Measurements from ENCODE around the gene RELN.

The RELN gene

DNA sequence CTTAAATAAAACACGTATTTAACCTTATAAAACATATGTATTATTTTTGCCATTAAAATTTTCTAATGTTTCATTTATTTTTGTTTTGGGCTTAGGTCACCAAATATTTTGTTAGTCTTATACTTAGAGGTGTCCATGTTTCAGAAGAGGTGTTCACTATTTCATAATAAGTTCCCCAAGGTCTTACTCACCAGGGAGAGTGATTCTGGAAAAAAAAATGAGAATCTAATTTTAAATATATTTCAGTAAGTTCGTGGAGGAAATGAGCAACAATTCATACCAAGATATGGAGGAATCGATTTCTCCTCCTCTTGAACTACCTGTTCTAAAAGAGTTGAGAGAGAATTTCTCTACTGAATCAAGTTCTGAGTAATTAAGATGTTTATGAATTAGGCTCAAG, 271.9 kb downstream of the RELN start:
- H3K4me3 ChIP-seq (ENCODE audit: low read length in 2 of 2): no peak overlapping the region
- no peak overlapping the region for H3K9ac ChIP-seq (ENCODE audit: low read depth in 1 of 2, low read length in 2 of 2)
- no peaks in the 10 kb centered on the region for H3K4me1 ChIP-seq (ENCODE audit: control insufficient read depth in 2 of 2, insufficient read depth in 2 of 2, low read length in 2 of 2)
- no peaks in the 10 kb centered on the region for H3K27me3 ChIP-seq (ENCODE audit: control insufficient read depth in 2 of 2, insufficient read depth in 2 of 2, low read length in 2 of 2)
- no peaks in the 10 kb centered on the region for H3K9me3 ChIP-seq (ENCODE audit: control insufficient read depth in 2 of 2, low read length in 2 of 2)
- no peak overlapping the region for H3K27ac ChIP-seq (ENCODE audit: low read depth in 2 of 2, low read length in 2 of 2)
- no peaks in the 10 kb centered on the region for H3K36me3 ChIP-seq (ENCODE audit: control insufficient read depth in 2 of 2, insufficient read depth in 2 of 2, low read length in 2 of 2)

DNA sequence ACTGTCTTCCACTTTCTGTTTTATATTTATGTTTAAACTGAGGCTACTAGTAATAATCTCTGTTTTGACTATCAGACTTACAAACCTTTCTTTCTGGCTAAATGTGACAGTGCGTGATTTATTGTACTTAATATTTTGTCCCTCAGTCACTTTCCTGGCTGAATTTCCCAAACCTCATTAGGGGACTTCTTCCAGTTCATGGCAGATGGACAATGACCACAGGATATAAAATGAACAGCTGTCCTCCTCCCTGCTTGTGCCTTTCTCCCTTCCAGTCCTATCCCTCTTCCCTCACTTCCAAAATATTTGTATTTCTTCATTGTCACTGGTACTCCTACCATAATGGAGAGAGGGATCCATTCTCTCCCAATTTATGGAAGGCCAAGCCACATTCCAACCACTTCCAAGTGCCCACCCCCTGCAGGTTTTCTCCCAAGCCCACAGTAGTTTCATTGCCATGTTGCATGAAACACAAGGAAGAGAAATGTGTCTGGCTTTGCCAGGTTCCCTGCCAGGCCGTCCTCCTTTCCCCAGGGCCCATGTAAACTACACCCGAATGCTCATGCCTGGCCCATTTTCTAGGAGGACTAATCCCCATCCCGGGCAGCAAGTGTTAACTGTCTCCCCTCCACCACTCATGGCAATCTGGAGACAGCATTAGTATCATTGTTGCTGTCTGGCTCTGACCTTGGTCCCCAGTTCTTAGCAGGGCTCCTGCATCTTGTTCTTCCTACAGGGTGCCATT, 273.9 kb downstream of the RELN start:
- no peak overlapping the region for H3K9ac ChIP-seq (ENCODE audit: low read depth in 1 of 2, low read length in 2 of 2)
- H3K4me3 ChIP-seq (ENCODE audit: low read length in 2 of 2): no peak overlapping the region
- H3K4me1 ChIP-seq (ENCODE audit: control insufficient read depth in 2 of 2, insufficient read depth in 2 of 2, low read length in 2 of 2): no peaks in the 10 kb centered on the region
- no peaks in the 10 kb centered on the region for H3K27me3 ChIP-seq (ENCODE audit: control insufficient read depth in 2 of 2, insufficient read depth in 2 of 2, low read length in 2 of 2)
- no peaks in the 10 kb centered on the region for H3K36me3 ChIP-seq (ENCODE audit: control insufficient read depth in 2 of 2, insufficient read depth in 2 of 2, low read length in 2 of 2)
- H3K27ac ChIP-seq (ENCODE audit: low read depth in 2 of 2, low read length in 2 of 2): no peak overlapping the region
- H3K9me3 ChIP-seq (ENCODE audit: control insufficient read depth in 2 of 2, low read length in 2 of 2): no peaks in the 10 kb centered on the region

DNA sequence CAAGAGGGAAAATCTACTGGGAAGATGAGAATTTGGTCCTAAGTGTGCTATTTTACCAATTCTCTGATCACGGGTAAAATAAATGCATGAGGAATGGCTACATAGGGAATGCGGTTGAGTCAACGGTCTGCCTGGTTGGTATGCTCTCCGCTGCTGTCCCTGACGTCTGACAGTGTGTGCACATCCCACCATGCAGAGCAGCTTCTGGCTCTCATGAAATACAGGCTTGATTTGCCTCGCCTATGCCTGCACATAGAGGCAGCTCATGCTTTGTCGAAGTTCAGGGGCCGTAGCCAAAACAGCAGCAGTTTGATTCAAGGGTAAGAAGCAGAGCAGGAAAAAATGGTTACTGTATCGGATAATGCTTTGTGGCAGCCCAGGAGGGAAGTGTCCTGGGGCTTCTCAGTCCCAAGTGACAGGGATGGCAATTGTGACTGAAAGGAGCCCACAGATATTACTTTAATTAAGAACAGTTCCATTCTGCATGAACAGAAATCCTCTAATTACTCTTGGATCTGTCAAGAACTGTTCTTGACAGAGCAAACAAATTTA, 275.0 kb downstream of the RELN start:
- H3K27ac ChIP-seq (ENCODE audit: low read depth in 2 of 2, low read length in 2 of 2): no peak overlapping the region
- H3K9me3 ChIP-seq (ENCODE audit: control insufficient read depth in 2 of 2, low read length in 2 of 2): no peaks in the 10 kb centered on the region

DNA sequence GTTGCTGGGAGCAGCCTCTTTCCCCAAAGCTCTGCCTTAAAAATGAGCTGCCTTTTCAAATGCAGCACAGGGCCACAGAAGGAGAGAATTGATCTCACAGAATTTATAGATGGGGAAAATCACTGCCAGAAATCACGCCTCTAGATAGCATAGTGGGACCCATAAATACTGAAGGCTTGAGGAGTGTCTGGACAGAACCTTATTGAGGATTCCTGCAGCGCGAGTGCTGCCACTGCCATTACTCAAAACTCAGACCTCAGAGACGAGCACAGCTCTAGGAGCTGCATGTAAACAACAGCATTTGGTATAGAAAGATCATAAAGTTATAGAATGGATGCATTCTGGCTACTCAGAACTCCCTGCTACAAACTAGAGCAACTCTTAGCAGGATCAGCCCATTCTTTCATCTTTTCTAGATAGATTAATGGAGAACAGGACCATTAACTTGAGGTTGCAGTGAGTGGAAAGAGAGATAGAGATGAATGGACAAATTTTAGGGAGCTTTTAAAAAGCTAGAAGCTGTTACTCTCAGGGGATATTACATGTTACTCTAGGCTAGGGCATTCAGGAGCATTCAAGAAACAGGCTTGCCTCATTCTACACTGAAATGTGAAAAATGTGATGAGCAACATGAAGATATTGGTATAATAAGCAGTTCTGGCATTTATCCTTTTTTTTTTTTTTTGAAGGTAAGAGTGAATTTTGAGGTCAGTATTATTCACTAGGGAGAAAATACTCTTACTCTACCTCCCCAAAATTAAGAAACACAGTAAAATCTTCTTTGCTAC, 276.3 kb downstream of the RELN start:
- no peaks in the 10 kb centered on the region for H3K4me1 ChIP-seq (ENCODE audit: control insufficient read depth in 2 of 2, insufficient read depth in 2 of 2, low read length in 2 of 2)
- no peaks in the 10 kb centered on the region for H3K27me3 ChIP-seq (ENCODE audit: control insufficient read depth in 2 of 2, insufficient read depth in 2 of 2, low read length in 2 of 2)
- no peak overlapping the region for H3K9ac ChIP-seq (ENCODE audit: low read depth in 1 of 2, low read length in 2 of 2)
- no peak overlapping the region for H3K27ac ChIP-seq (ENCODE audit: low read depth in 2 of 2, low read length in 2 of 2)
- no peaks in the 10 kb centered on the region for H3K36me3 ChIP-seq (ENCODE audit: control insufficient read depth in 2 of 2, insufficient read depth in 2 of 2, low read length in 2 of 2)
- H3K4me3 ChIP-seq (ENCODE audit: low read length in 2 of 2): no peak overlapping the region
- H3K9me3 ChIP-seq (ENCODE audit: control insufficient read depth in 2 of 2, low read length in 2 of 2): no peaks in the 10 kb centered on the region

More for the DNA sequence above, 275.0 kb downstream of the RELN start:
- no peaks in the 10 kb centered on the region for H3K36me3 ChIP-seq (ENCODE audit: control insufficient read depth in 2 of 2, insufficient read depth in 2 of 2, low read length in 2 of 2)
- H3K9ac ChIP-seq (ENCODE audit: low read depth in 1 of 2, low read length in 2 of 2): no peak overlapping the region
- H3K4me3 ChIP-seq (ENCODE audit: low read length in 2 of 2): no peak overlapping the region
- no peaks in the 10 kb centered on the region for H3K27me3 ChIP-seq (ENCODE audit: control insufficient read depth in 2 of 2, insufficient read depth in 2 of 2, low read length in 2 of 2)
- no peaks in the 10 kb centered on the region for H3K4me1 ChIP-seq (ENCODE audit: control insufficient read depth in 2 of 2, insufficient read depth in 2 of 2, low read length in 2 of 2)

DNA sequence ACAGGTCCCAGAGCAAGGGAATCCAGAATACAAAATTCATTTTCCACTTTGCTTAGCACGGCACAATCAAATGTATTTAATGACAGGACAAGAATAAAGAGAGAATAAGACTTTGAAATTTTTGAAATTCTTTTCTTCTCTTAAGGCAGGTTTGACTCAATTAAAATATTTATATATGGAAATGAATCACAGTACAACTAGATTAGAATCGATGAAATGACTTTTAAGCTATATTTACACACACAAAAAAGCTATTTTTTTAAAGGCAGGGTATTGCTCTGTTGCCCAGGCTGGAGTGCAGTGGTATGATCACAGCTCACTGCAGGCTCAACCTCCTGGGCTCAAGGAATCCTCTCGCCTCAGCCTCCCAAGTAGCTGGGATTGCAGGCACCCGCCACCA, 278.0 kb downstream of the RELN start:
- no peak overlapping the region for H3K9ac ChIP-seq (ENCODE audit: low read depth in 1 of 2, low read length in 2 of 2)
- H3K4me1 ChIP-seq (ENCODE audit: control insufficient read depth in 2 of 2, insufficient read depth in 2 of 2, low read length in 2 of 2): no peaks in the 10 kb centered on the region
- no peak overlapping the region for H3K27ac ChIP-seq (ENCODE audit: low read depth in 2 of 2, low read length in 2 of 2)
- no peaks in the 10 kb centered on the region for H3K36me3 ChIP-seq (ENCODE audit: control insufficient read depth in 2 of 2, insufficient read depth in 2 of 2, low read length in 2 of 2)
- H3K4me3 ChIP-seq (ENCODE audit: low read length in 2 of 2): no peak overlapping the region
- no peaks in the 10 kb centered on the region for H3K27me3 ChIP-seq (ENCODE audit: control insufficient read depth in 2 of 2, insufficient read depth in 2 of 2, low read length in 2 of 2)
- H3K9me3 ChIP-seq (ENCODE audit: control insufficient read depth in 2 of 2, low read length in 2 of 2): no peaks in the 10 kb centered on the region

DNA sequence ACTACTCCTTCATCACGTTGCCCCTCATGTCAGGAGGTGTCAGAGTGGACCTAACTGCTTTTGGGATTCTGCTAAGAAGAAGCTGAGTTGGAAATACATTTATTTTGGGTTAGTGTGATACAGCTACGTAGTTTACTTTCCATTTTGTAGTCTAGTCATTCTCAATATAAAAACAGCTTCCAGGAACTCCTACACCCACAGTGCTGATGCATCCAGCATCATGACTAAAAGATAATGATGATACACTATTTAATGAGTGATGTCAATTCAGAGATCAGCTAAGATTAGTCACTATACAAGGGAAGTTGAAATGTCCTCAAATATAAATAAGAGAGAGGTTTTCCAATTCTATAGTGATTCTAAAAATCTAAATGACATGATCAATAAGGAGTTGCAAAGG, 279.2 kb downstream of the RELN start:
- no peak overlapping the region for H3K9ac ChIP-seq (ENCODE audit: low read depth in 1 of 2, low read length in 2 of 2)
- no peak overlapping the region for H3K27ac ChIP-seq (ENCODE audit: low read depth in 2 of 2, low read length in 2 of 2)
- no peaks in the 10 kb centered on the region for H3K36me3 ChIP-seq (ENCODE audit: control insufficient read depth in 2 of 2, insufficient read depth in 2 of 2, low read length in 2 of 2)
- no peaks in the 10 kb centered on the region for H3K4me1 ChIP-seq (ENCODE audit: control insufficient read depth in 2 of 2, insufficient read depth in 2 of 2, low read length in 2 of 2)
- H3K4me3 ChIP-seq (ENCODE audit: low read length in 2 of 2): no peak overlapping the region
- H3K9me3 ChIP-seq (ENCODE audit: control insufficient read depth in 2 of 2, low read length in 2 of 2): no peaks in the 10 kb centered on the region
- no peaks in the 10 kb centered on the region for H3K27me3 ChIP-seq (ENCODE audit: control insufficient read depth in 2 of 2, insufficient read depth in 2 of 2, low read length in 2 of 2)

DNA sequence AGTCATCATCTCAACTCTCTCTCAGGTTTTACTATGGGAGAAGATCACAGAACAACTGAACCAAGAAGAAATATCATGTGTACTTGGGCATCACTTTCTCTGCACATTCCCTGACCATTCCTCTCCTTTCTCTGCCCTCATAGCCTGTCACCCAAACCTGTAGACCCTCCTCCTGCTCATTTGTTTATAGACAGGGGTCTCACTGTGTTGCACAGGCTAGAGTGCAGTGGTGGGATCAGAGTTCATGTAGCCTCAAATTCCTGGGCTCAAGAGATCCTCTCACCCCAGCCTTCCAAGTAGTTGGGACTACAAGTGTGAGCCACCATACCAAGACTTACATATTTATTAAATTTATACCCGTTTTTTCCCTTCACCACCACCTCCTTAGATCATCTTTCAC, 282.7 kb downstream of the RELN start:
- Histone ChIP-seq H3K27me3 (ENCODE audit: control insufficient read depth in 2 of 2, insufficient read depth in 2 of 2, low read length in 2 of 2) (no peaks in the 10 kb centered on the region), H3K4me3 (ENCODE audit: low read length in 2 of 2) (no peak overlapping the region), H3K36me3 (ENCODE audit: control insufficient read depth in 2 of 2, insufficient read depth in 2 of 2, low read length in 2 of 2) (no peaks in the 10 kb centered on the region), H3K4me1 (ENCODE audit: control insufficient read depth in 2 of 2, insufficient read depth in 2 of 2, low read length in 2 of 2) (no peaks in the 10 kb centered on the region), H3K9ac (ENCODE audit: low read depth in 1 of 2, low read length in 2 of 2) (no peak overlapping the region), H3K9me3 (ENCODE audit: control insufficient read depth in 2 of 2, low read length in 2 of 2) (no peaks in the 10 kb centered on the region), H3K27ac (ENCODE audit: low read depth in 2 of 2, low read length in 2 of 2) (no peak overlapping the region)

DNA sequence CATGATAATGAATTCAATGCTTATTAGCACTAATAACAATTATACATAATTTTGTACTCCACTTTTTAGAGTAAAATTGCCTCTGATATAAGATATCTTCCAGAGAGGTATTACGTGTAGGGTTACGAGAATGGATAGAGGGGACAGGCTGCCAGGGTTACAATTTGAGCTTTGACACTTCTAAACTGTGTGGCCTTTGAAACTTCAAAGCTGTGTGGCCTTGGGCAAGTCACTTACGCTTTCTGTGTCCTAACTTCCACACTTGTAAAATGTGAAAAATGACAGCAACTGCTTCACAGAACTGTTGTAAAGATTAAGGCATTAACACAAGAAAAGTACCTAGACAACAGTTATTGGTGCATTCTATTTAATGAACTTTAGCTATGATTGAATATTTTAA, 283.9 kb downstream of the RELN start:
- no peaks in the 10 kb centered on the region for H3K9me3 ChIP-seq (ENCODE audit: control insufficient read depth in 2 of 2, low read length in 2 of 2)
- H3K4me3 ChIP-seq (ENCODE audit: low read length in 2 of 2): no peak overlapping the region
- no peaks in the 10 kb centered on the region for H3K36me3 ChIP-seq (ENCODE audit: control insufficient read depth in 2 of 2, insufficient read depth in 2 of 2, low read length in 2 of 2)
- no peak overlapping the region for H3K27ac ChIP-seq (ENCODE audit: low read depth in 2 of 2, low read length in 2 of 2)
- no peaks in the 10 kb centered on the region for H3K27me3 ChIP-seq (ENCODE audit: control insufficient read depth in 2 of 2, insufficient read depth in 2 of 2, low read length in 2 of 2)
- H3K4me1 ChIP-seq (ENCODE audit: control insufficient read depth in 2 of 2, insufficient read depth in 2 of 2, low read length in 2 of 2): no peaks in the 10 kb centered on the region
- H3K9ac ChIP-seq (ENCODE audit: low read depth in 1 of 2, low read length in 2 of 2): no peak overlapping the region

DNA sequence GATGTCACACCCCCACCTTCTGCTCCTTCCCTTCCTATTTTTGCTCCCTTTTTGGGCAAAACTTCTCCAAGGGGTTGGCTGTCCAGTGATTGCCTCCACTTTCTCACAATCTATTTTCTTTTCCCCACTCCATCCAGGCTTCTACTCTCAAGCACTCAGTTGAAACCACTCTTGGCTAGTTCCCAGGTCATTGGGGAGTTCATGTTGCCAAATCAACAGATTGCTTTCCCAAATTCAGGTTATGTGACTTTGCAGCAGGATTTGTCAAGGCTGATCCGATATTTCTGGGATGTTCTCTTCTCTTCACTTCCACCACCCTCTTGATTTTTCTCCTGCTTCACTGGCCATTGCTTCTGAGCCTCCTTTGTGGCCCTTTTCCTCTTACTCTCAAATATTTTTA, 284.8 kb downstream of the RELN start:
- Histone ChIP-seq H3K36me3 (ENCODE audit: control insufficient read depth in 2 of 2, insufficient read depth in 2 of 2, low read length in 2 of 2) (no peaks in the 10 kb centered on the region), H3K27me3 (ENCODE audit: control insufficient read depth in 2 of 2, insufficient read depth in 2 of 2, low read length in 2 of 2) (no peaks in the 10 kb centered on the region), H3K4me1 (ENCODE audit: control insufficient read depth in 2 of 2, insufficient read depth in 2 of 2, low read length in 2 of 2) (no peaks in the 10 kb centered on the region), H3K9me3 (ENCODE audit: control insufficient read depth in 2 of 2, low read length in 2 of 2) (no peaks in the 10 kb centered on the region), H3K27ac (ENCODE audit: low read depth in 2 of 2, low read length in 2 of 2) (no peak overlapping the region), H3K4me3 (ENCODE audit: low read length in 2 of 2) (no peak overlapping the region), H3K9ac (ENCODE audit: low read depth in 1 of 2, low read length in 2 of 2) (no peak overlapping the region)

DNA sequence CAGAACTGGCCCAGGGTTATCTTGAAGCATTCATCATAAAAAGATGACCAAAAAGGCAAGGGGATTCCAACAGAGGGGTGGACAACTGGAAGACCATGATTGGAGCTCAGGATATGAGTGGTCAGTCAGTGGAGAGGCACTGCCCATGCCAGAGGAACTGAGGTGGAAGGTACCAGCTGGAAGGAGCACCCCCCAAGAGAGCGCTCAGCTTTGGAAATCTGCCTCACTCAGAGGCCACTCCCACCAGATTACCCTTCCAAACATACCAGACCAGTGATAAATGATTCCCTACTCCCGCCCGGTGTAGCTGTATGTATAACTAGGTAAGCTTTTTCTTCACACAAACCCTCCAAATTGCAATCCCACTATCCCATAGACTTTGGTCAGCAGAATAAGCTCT, 286.5 kb downstream of the RELN start:
- H3K9me3 ChIP-seq (ENCODE audit: control insufficient read depth in 2 of 2, low read length in 2 of 2): no peaks in the 10 kb centered on the region
- no peaks in the 10 kb centered on the region for H3K36me3 ChIP-seq (ENCODE audit: control insufficient read depth in 2 of 2, insufficient read depth in 2 of 2, low read length in 2 of 2)
- H3K27ac ChIP-seq (ENCODE audit: low read depth in 2 of 2, low read length in 2 of 2): no peak overlapping the region
- no peak overlapping the region for H3K4me3 ChIP-seq (ENCODE audit: low read length in 2 of 2)
- no peak overlapping the region for H3K9ac ChIP-seq (ENCODE audit: low read depth in 1 of 2, low read length in 2 of 2)
- H3K4me1 ChIP-seq (ENCODE audit: control insufficient read depth in 2 of 2, insufficient read depth in 2 of 2, low read length in 2 of 2): no peaks in the 10 kb centered on the region
- H3K27me3 ChIP-seq (ENCODE audit: control insufficient read depth in 2 of 2, insufficient read depth in 2 of 2, low read length in 2 of 2): no peaks in the 10 kb centered on the region

Data from mucosa of rectum (tissue), 2 donors.